Hepatocyte (in vitro differentiated cells): ENCODE measurements around the gene ELMOD3. TPM values are rescaled to one million over a fixed set of nuclear protein-coding genes. Genes with fewer than 3 reads are reported as not detected.

Experiments
- DNase-seq: peaks from one replicate; pipeline ENCODE4 v3.0.0-alpha.2; 2016; ENCODE audit warnings: low spot score
- H2AFZ ChIP-seq: fragments of 200-600 bp; sonication (generic); 2 replicates; pipeline ENCODE4 v1.6.0; 2016; ENCODE audit warnings: antibody characterized with exemption, mild to moderate bottlenecking
- H3K27ac ChIP-seq: fragments of 200-600 bp; sonication (generic); 2 replicates; pipeline ENCODE4 v1.5.1; 2016; ENCODE audit warnings: mild to moderate bottlenecking
- H3K27me3 ChIP-seq: fragments of 200-600 bp; sonication (generic); 2 replicates; pipeline ENCODE4 v1.6.1; 2016
- H3K36me3 ChIP-seq: fragments of 200-600 bp; sonication (generic); replicated peaks from 2 replicates; pipeline ENCODE4 v1.5.1; 2016; ENCODE audit warnings: low read depth; ENCODE audit not compliant: insufficient read depth
- H3K4me1 ChIP-seq: fragments of 200-600 bp; sonication (generic); 2 replicates; pipeline ENCODE4 v1.5.1; 2016; ENCODE audit warnings: mild to moderate bottlenecking, moderate library complexity; ENCODE audit not compliant: insufficient read depth
- H3K4me2 ChIP-seq: fragments of 200-600 bp; sonication (generic); 2 replicates; pipeline ENCODE4 v1.6.0; 2016
- H3K4me3 ChIP-seq: fragments of 200-600 bp; sonication (generic); 2 replicates; pipeline ENCODE4 v1.5.1; 2016; ENCODE audit warnings: mild to moderate bottlenecking
- H3K79me2 ChIP-seq: fragments of 200-600 bp; sonication (generic); 2 replicates; pipeline ENCODE4 v1.6.0; 2017; ENCODE audit warnings: mild to moderate bottlenecking
- H3K9me2 ChIP-seq: fragments of 200-600 bp; sonication (generic); replicated peaks from 2 replicates; pipeline ENCODE4 v1.6.0; 2017; ENCODE audit warnings: mild to moderate bottlenecking; ENCODE audit not compliant: insufficient read depth
- H3K9me3 ChIP-seq: fragments of 200-600 bp; sonication (generic); 2 replicates; pipeline ENCODE4 v1.5.1; 2016; ENCODE audit warnings: low read depth, mild to moderate bottlenecking
- H4K20me1 ChIP-seq: fragments of 200-600 bp; sonication (generic); 2 replicates; pipeline ENCODE4 v1.6.0; 2016; ENCODE audit warnings: mild to moderate bottlenecking; ENCODE audit not compliant: insufficient read depth, poor library complexity, severe bottlenecking
- CTCF ChIP-seq: fragments of 200-600 bp; sonication (generic); IDR thresholded peaks from 2 replicates; pipeline ENCODE4 v1.5.1; 2016; ENCODE audit warnings: antibody characterized with exemption, mild to moderate bottlenecking; ENCODE audit not compliant: poor library complexity
- EZH2 ChIP-seq: fragments of 200-600 bp; sonication (generic); IDR thresholded peaks from 2 replicates; pipeline ENCODE4 v1.6.1; 2016; ENCODE audit warnings: antibody characterized with exemption, mild to moderate bottlenecking, borderline replicate concordance
- EZH2phosphoT487 ChIP-seq: fragments of 200-600 bp; sonication (generic); IDR thresholded peaks from one replicate; pipeline ENCODE4 v1.6.1; 2018; ENCODE audit warnings: antibody characterized with exemption, mild to moderate bottlenecking, low read depth, moderate library complexity; ENCODE audit not compliant: unreplicated experiment, severe bottlenecking
- WGBS: methylation state at CpG from one replicate; pipeline ENCODE4 v1.1.6; 2016; ENCODE audit warnings: low lambda C conversion rate; ENCODE audit errors: missing lambda C conversion rate; 5-methylcytosine and 5-hydroxymethylcytosine counted together
- polyA plus RNA-seq: library from polyadenylated mRNA; unstranded; fragments of >200 nt; fragmentation: Nextera tagmentation; extraction: Ambion mirVana; gene quantifications from 2 replicates; pipeline ENCODE4 v1.2.1, GENCODE V29; 2016
- total RNA-seq: library from RNA; depleted of rRNA; stranded (reverse); fragments of >200 nt; gene quantifications from 2 replicates; pipeline ENCODE4 v1.2.3, GENCODE V29; 2014

Gene ELMOD3
- total and polyA plus RNA-seq, 2 experiments from 2014 or later = 18.1 to 25.1 TPM

- no peak overlapping the region for H3K4me2 ChIP-seq
- H3K4me1 ChIP-seq = no peaks in the 10 kb centered on the region
- H4K20me1 ChIP-seq = no peaks in the 10 kb centered on the region
- H3K9me3 ChIP-seq = no peaks in the 10 kb centered on the region
- no peaks in the 10 kb centered on the region for H3K9me2 ChIP-seq
- H3K4me3 ChIP-seq = no peak overlapping the region
- no peak overlapping the region for H2AFZ ChIP-seq
- 100% methylated on average over 8 of the region's 8 CpGs for WGBS
- H3K27ac ChIP-seq = no peak overlapping the region
- peaks cover 9% of the 10 kb centered on the region for H3K79me2 ChIP-seq
- TF ChIP-seq CTCF (no peak), EZH2phosphoT487 (no peak), EZH2 (no peak)
- no peaks in the 10 kb centered on the region for H3K36me3 ChIP-seq
- DNase-seq = no peak
- H3K27me3 ChIP-seq = no peaks in the 10 kb centered on the region
Observed at GRCh38 chr2:85399183-85399455, 44.5 kb downstream of the ELMOD3 start.

GRCh38 chr2:85400023-85400422, 45.5 kb downstream of the ELMOD3 start:
- Histone ChIP-seq H3K27ac (no peak overlapping the region), H3K9me3 (no peaks in the 10 kb centered on the region), H3K9me2 (no peaks in the 10 kb centered on the region), H2AFZ (no peak overlapping the region), H3K79me2 (peaks cover 11% of the 10 kb centered on the region), H3K4me3 (no peak overlapping the region), H4K20me1 (no peaks in the 10 kb centered on the region), H3K27me3 (no peaks in the 10 kb centered on the region), H3K4me1 (no peaks in the 10 kb centered on the region), H3K4me2 (no peak overlapping the region), H3K36me3 (no peaks in the 10 kb centered on the region)
- 88% methylated on average over 8 of the region's 8 CpGs for WGBS
- no peak for TF ChIP-seq EZH2
- TF ChIP-seq EZH2phosphoT487 = no peak
- no peak for TF ChIP-seq CTCF
- no peak for DNase-seq

GRCh38 chr2:85400541-85401463, 46.2 kb downstream of the ELMOD3 start:
- WGBS = 91% methylated on average over 14 of the region's 14 CpGs
- Histone ChIP-seq H3K79me2 (peaks cover 11% of the 10 kb centered on the region), H4K20me1 (no peaks in the 10 kb centered on the region), H3K9me3 (no peaks in the 10 kb centered on the region), H3K27ac (no peak overlapping the region), H3K27me3 (no peaks in the 10 kb centered on the region), H3K4me3 (no peak overlapping the region), H2AFZ (no peak overlapping the region), H3K4me2 (no peak overlapping the region), H3K4me1 (no peaks in the 10 kb centered on the region), H3K9me2 (no peaks in the 10 kb centered on the region), H3K36me3 (no peaks in the 10 kb centered on the region)
- no peak for TF ChIP-seq EZH2phosphoT487
- TF ChIP-seq EZH2 = no peak
- no peak for TF ChIP-seq CTCF
- DNase-seq = no peak
